B cell (primary cell): ENCODE data around the gene MARCHF4. TPM values are rescaled to one million over a fixed set of nuclear protein-coding genes. Genes with fewer than 3 reads are reported as not detected.

Source experiments
- ATAC-seq: fragments of 200-7000 bp; cut with Tn5 transposase; one replicate; pipeline ENCODE4 v1.10.0; 2021; ENCODE audit warnings: low read depth, mild to moderate bottlenecking, moderate number of reproducible peaks, moderate library complexity
- CTCF ChIA-PET: fragments of 350-600 bp; sonication (Branson Sonifier 250); formaldehyde crosslinking; loops from one replicate; lab custom pipeline; 2021; ENCODE audit warnings: antibody characterized with exemption, inconsistent platforms; lab: Charles Lee
- POLR2A ChIA-PET: fragments of 350-600 bp; sonication (Branson Sonifier 250); formaldehyde crosslinking; loops from one replicate; lab custom pipeline; 2021; ENCODE audit warnings: antibody characterized with exemption; lab: Charles Lee
- DNase-seq: peaks from one replicate; pipeline ENCODE4 v3.0.0; 2013
- H2AFZ ChIP-seq: 2 replicates; pipeline ENCODE4 v1.6.1; 2012; ENCODE audit warnings: mild to moderate bottlenecking, low read depth, low read length; ENCODE audit not compliant: insufficient read depth, poor library complexity, severe bottlenecking
- H3K27ac ChIP-seq, 2 donors: 1 replicate in 1 of 2; 2 replicates in 1 of 2; pipeline ENCODE4 v1.5.1; 2012 to 2013; ENCODE audit warnings: low read length in 2 of 2, mild to moderate bottlenecking in 2 of 2, moderate library complexity in 1 of 2
- H3K27me3 ChIP-seq, 4 experiments: fragments of 200-600 bp in 1 of 4; sonication (generic) in 1 of 4; replicated peaks in 1 of 4; 1 replicate in 2 of 4; 2 replicates in 2 of 4; pipeline versions ENCODE4 v1.6.1 to v1.7.0; 2013 to 2016; ENCODE audit warnings: low read length in 3 of 4, mild to moderate bottlenecking in 2 of 4, mixed read lengths in 1 of 4, moderate library complexity in 1 of 4; ENCODE audit not compliant: insufficient read depth in 4 of 4, control insufficient read depth in 3 of 4; ENCODE audit errors: control extremely low read depth in 1 of 4
- H3K36me3 ChIP-seq, 2 experiments: replicated peaks in 1 of 2; 1 replicate in 1 of 2; 2 replicates in 1 of 2; pipeline versions ENCODE4 v1.6.1 to v1.7.1; 2013; ENCODE audit warnings: low read length in 1 of 2; ENCODE audit not compliant: insufficient read depth in 2 of 2, control insufficient read depth in 1 of 2; ENCODE audit errors: control extremely low read depth in 1 of 2, extremely low read depth in 1 of 2
- H3K4me1 ChIP-seq, 2 donors: fragments of 200-600 bp in 1 of 2; sonication (generic) in 1 of 2; 1 replicate in 1 of 2; 2 replicates in 1 of 2; pipeline versions ENCODE4 v1.5.1 to v1.6.1; 2013 to 2017; ENCODE audit warnings: low read length in 2 of 2; ENCODE audit not compliant: control insufficient read depth in 2 of 2, insufficient read depth in 2 of 2
- H3K4me2 ChIP-seq: replicated peaks from 2 replicates; pipeline ENCODE3; 2012; ENCODE audit warnings: mild to moderate bottlenecking, low read depth, low read length; ENCODE audit not compliant: poor library complexity, severe bottlenecking
- H3K4me3 ChIP-seq, 5 experiments: fragments of 200-600 bp in 1 of 5; sonication (generic) in 1 of 5; 1 replicate in 3 of 5; 2 replicates in 2 of 5; pipeline versions ENCODE4 v1.5.1 to v1.7.0; 2011 to 2016; ENCODE audit warnings: low read length in 4 of 5, mild to moderate bottlenecking in 4 of 5, low read depth in 2 of 5, control low read depth in 1 of 5, moderate library complexity in 1 of 5; ENCODE audit not compliant: insufficient read depth in 1 of 5; ENCODE audit errors: control extremely low read depth in 1 of 5, extremely low read depth in 1 of 5
- H3K79me2 ChIP-seq: fragments of 200-600 bp; sonication (generic); one replicate; pipeline ENCODE4 v1.6.0; 2016; ENCODE audit warnings: low read length; ENCODE audit not compliant: control insufficient read depth, insufficient read depth
- H3K9ac ChIP-seq: fragments of 200-600 bp; sonication (generic); 2 replicates; pipeline ENCODE4 v1.6.1; 2017; ENCODE audit warnings: mild to moderate bottlenecking, low read length, moderate library complexity
- H3K9me3 ChIP-seq, 3 donors: one replicate each; pipeline versions ENCODE4 v1.6.1 to v1.7.1; 2013; ENCODE audit warnings: low read length in 2 of 3; ENCODE audit not compliant: control insufficient read depth in 2 of 3, insufficient read depth in 1 of 3; ENCODE audit errors: control extremely low read depth in 1 of 3
- H4K20me1 ChIP-seq: 2 replicates; pipeline ENCODE4 v1.6.0; 2012; ENCODE audit warnings: mild to moderate bottlenecking, low read length; ENCODE audit not compliant: insufficient read depth, control insufficient read depth, poor library complexity, severe bottlenecking
- H3K27ac Mint-ChIP-seq: one replicate; pipeline ENCODE4 v1.8.0; 2021; ENCODE audit warnings: mixed read lengths
- H3K27me3 Mint-ChIP-seq: one replicate; pipeline ENCODE4 v1.8.0; 2021; ENCODE audit warnings: mixed read lengths
- H3K4me1 Mint-ChIP-seq: one replicate; pipeline ENCODE4 v1.8.0; 2021; ENCODE audit warnings: mixed read lengths
- H3K4me3 Mint-ChIP-seq: one replicate; pipeline ENCODE4 v1.8.0; 2021; ENCODE audit warnings: mixed read lengths
- H3K9me3 Mint-ChIP-seq: one replicate; pipeline ENCODE4 v1.8.0; 2022; ENCODE audit warnings: mixed read lengths; ENCODE audit not compliant: insufficient read depth
- CTCF ChIP-seq: fragments of 200-600 bp; IDR thresholded peaks from one replicate; pipeline ENCODE4 v1.8.0; 2022; ENCODE audit warnings: antibody characterized with exemption, mild to moderate bottlenecking
- EZH2 ChIP-seq: IDR thresholded peaks from 2 replicates; pipeline ENCODE4 v1.6.1; 2012; ENCODE audit warnings: borderline replicate concordance, low read depth, mild to moderate bottlenecking, moderate library complexity, low read length; ENCODE audit not compliant: insufficient read depth, poor library complexity, severe bottlenecking
- WGBS: methylation state at CpG from one replicate; pipeline ENCODE4 v1.1.5; 2013; ENCODE audit warnings: missing lambda C conversion rate; ENCODE audit not compliant: insufficient coverage; 5-methylcytosine and 5-hydroxymethylcytosine counted together
- intact Hi-C: fragments of 100-400 bp; cut with micrococcal nuclease; formaldehyde crosslinking; loops from one replicate; pipeline ENCODE4 v1.10.0; 2022
- polyA plus RNA-seq: library from polyadenylated mRNA; depleted of rRNA; stranded (reverse); fragments of >200 nt; gene quantifications from 2 replicates; pipeline ENCODE4 v1.2.3, GENCODE V29; 2012
- total RNA-seq, 2 donors: library from RNA; stranded (reverse); fragments of 120-200 nt in 1 of 2; gene quantifications; 1 replicate in 1 of 2; 2 replicates in 1 of 2; pipeline versions ENCODE4 v1.2.3 to v1.2.4, GENCODE V29; 2013 to 2022

MARCHF4 gene
- total and polyA plus RNA-seq, 2 donors (not counting 1 experiment from before 2014, with no cell fraction given), result not detected

- ATAC-seq, result no peak
- no peak overlapping the region for H3K4me3 ChIP-seq
- ChIA-PET CTCF (interaction anchor here (0.6 to 0.8 kb wide), 2 partner anchors 12 to 307 kb away, joined by 3 read pairs; no protein-coding TSS in a partner anchor), POLR2A (no interaction called here)
- no peak overlapping the region for H3K4me2 ChIP-seq
- H3K27me3 ChIP-seq, result peaks cover 0 to 3% (median 0%) of the 10 kb centered on the region in 4 experiments
- H3K79me2 ChIP-seq, result no peaks in the 10 kb centered on the region
- DNase-seq, result no peak
- intact Hi-C loops, result no loop called here
- no peaks in the 10 kb centered on the region for H4K20me1 ChIP-seq
- H3K27ac Mint-ChIP-seq, result no peak overlapping the region
- no peak overlapping the region for H3K9ac ChIP-seq
- H3K36me3 ChIP-seq, result no peaks in the 10 kb centered on the region
- H3K4me1 ChIP-seq, result no peaks in the 10 kb centered on the region
- WGBS, result 70% methylated on average over 2 of the region's 5 CpGs
- TF ChIP-seq EZH2, result no peak
- no peak for TF ChIP-seq CTCF
- no peak overlapping the region for H3K4me3 Mint-ChIP-seq
- H3K9me3 ChIP-seq, result no peaks in the 10 kb centered on the region
- peaks cover 15% of the 10 kb centered on the region for H3K27me3 Mint-ChIP-seq
- H3K9me3 Mint-ChIP-seq, result no peaks in the 10 kb centered on the region
- no peak overlapping the region for H3K27ac ChIP-seq
- no peaks in the 10 kb centered on the region for H3K4me1 Mint-ChIP-seq
- no peak overlapping the region for H2AFZ ChIP-seq
These were observed 19.5 kb downstream of the MARCHF4 start for GRCh38 chr2:216352653-216353270.

DNA sequence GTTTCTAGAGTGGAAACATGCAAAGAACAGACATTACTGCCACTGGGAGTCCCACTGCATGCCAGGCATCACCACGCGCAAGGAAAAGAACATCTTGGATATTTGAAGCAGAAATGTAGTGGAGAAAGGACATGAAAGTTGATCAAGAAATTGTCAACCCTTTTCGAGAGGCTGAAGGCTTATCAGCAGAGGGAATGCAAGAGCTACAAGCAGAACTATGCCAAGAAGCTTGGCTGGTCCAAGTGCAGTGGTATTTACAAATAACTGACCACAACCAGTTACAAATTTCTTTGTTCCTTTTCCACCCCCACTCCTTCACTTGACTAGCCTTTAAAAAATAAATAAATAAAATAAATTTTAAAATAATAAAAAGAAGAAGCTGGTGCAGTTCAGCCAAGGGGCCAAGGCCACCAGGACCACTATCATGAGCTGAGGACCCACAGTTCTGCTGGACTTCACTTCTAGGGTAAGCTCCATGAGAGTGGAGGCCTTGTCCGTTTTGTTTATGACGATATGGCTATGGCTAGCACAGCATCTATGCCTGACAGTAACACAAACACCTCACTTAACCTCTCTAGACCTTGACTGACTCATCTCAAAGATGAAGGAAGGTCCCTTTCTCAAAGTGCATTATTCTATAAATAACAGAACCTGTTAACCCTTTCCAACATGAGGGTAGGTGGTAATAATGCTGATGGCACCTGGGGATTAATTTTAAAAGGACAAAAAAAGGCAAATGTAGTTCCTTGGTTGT is 20.9 kb downstream of the MARCHF4 start:
- peaks cover 11% of the 10 kb centered on the region for H3K27me3 Mint-ChIP-seq
- H3K9me3 Mint-ChIP-seq, result no peaks in the 10 kb centered on the region
- H2AFZ ChIP-seq, result no peak overlapping the region
- no peak overlapping the region for H3K4me3 ChIP-seq
- H3K79me2 ChIP-seq, result no peaks in the 10 kb centered on the region
- no peak for ATAC-seq
- H3K4me3 Mint-ChIP-seq, result no peak overlapping the region
- H3K4me1 ChIP-seq, result no peaks in the 10 kb centered on the region
- no peaks in the 10 kb centered on the region for H3K4me1 Mint-ChIP-seq
- ChIA-PET CTCF (no interaction called here), POLR2A (no interaction called here)
- H4K20me1 ChIP-seq, result no peaks in the 10 kb centered on the region
- 87% methylated on average over 4 of the region's 5 CpGs for WGBS
- no peaks in the 10 kb centered on the region for H3K9me3 ChIP-seq
- no peaks in the 10 kb centered on the region for H3K36me3 ChIP-seq
- no peak for DNase-seq
- no peak overlapping the region for H3K4me2 ChIP-seq
- intact Hi-C loops, result no loop called here
- no peaks in the 10 kb centered on the region for H3K27me3 ChIP-seq
- H3K9ac ChIP-seq, result no peak overlapping the region
- no peak for TF ChIP-seq EZH2
- no peak for TF ChIP-seq CTCF
- H3K27ac ChIP-seq, result no peak overlapping the region
- no peak overlapping the region for H3K27ac Mint-ChIP-seq
